GM19193 (cell line): ENCODE results near the gene CATSPER1.

ENCODE experiments used
- POLR2A ChIP-seq: IDR thresholded peaks from 4 replicates; pipeline ENCODE4 v1.6.1; 2011; ENCODE audit not compliant: insufficient read depth, insufficient read length; ENCODE audit errors: extremely low read depth

CATSPER1 gene

DNA sequence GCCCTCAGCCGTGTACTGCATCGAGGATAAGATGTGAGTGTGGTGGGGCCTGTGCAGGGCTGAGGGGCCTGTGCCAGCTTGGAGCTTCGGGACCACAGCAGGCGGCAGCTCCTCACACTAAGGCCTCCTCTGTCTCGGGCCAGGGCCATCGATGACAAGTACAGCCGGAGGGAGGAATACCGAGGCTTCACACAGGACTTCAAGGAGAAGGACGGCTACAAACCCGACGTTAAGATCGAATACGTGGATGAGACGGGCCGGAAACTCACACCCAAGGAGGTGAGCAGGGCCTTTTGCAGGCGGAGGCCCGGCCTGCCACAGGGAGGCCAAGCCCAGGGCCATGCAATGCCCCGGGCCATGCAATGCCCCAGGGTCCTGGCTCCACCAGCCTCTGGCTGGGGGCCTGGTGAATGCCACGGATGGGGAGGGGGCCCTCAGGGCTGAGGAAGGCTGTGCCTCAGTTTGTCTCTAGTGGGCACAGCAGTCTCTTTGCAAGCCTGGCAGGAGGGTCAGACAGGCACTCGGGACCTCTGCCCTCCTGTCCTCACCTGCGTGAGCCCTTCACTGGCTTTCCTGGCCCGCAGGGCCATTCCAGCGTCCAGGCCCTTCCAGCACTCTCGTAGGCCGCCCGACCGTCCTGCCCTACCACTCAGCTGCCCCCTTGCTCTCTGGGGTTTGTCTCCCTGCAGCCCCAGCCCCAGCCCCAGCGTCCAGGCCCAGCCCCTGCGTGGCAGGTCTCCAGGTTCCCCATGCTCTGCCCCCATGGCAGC is 48.5 kb downstream of the CATSPER1 start:
- no peak for TF ChIP-seq POLR2A

DNA sequence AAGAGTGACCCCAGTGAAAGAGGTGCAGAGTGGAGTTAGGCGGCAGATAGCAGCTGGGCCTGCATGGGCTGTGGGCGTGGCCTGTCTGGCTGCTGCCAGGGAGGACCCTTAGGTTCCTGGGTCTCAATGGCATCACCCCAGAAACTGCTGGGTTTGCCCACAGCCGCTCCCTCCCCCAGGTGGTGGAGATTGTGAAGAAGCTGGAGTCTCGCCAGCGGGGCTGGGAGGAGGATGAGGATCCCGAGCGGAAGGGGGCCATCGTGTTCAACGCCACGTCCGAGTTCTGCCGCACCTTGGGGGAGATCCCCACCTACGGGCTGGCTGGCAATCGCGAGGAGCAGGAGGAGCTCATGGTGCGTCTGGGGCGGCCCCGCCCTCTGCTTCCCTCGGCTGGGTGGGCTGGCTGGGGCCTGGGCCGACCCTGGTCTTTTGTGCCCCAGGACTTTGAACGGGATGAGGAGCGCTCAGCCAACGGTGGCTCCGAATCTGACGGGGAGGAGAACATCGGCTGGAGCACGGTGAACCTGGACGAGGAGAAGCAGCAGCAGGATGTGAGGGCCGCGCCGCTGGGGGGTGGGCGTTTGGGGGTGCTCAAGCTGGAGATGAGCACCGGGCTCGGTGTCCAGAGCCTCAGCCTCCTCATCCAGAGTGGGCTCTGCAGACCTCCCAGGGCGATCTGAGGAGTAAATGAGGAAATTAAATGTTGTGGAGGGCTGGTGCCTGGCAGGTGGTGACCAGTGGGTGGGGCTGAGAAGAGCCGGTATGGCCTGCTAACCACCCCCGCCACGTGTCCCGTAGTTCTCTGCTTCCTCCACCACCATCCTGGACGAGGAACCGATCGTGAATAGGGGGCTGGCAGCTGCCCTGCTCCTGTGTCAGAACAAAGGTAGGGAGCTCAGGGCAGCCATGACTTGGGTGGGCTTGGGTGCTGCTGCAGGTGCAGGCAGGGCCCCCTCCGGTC is 49.8 kb downstream of the CATSPER1 start:
- TF ChIP-seq POLR2A = no peak

DNA sequence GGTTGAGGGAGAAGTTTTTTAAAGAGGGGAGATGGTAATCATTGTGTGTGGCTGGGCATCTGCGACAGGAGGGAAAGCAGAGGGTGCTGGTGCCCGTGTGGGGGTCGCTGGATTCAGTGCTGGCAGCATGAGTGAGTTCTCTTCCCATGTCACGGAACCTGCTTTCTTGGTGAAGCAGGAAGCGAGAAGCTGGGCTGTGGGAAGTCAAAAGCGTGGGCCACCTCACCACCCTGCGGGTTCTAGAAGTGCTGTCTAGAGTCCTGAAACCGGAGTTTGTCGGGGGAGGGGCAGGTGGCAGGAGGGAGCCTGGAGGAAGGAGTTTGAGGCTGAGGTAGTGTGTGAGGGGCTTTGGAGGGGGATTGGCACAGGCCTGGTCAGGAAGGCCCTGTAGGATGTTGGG is 50.5 kb downstream of the CATSPER1 start:
- no peak for TF ChIP-seq POLR2A

DNA sequence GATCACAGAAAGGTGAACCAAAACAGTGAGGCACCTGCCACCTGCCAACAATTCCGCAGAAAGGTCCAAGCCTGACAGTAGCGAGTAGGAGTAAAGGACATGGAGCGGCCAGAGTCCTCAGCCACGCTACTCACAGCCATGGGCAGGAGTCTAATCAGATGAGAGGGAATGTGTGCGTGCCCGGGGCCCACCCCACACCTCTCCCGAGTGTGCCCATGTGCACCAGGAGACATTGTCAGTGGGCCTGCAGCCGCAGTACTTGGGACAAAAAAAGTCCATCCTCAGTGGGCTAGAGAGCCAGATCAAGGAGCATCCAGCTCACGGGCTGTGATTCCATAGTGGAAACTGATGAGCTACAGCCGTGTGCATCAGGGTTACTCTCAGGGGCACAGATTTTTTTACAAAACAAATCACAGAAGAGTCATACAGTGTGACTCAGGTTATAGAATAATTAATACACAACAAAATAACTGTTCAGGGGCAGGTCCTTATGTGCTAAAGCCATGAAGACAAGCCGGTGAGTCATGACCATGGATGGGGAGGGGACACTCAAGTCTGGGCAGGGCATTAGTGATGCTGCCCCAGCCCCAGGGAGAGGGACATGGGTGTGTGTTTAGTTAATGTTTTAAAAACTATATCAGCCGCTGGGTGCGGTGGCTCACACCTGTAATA is 52.7 kb downstream of the CATSPER1 start:
- TF ChIP-seq POLR2A = no peak

DNA sequence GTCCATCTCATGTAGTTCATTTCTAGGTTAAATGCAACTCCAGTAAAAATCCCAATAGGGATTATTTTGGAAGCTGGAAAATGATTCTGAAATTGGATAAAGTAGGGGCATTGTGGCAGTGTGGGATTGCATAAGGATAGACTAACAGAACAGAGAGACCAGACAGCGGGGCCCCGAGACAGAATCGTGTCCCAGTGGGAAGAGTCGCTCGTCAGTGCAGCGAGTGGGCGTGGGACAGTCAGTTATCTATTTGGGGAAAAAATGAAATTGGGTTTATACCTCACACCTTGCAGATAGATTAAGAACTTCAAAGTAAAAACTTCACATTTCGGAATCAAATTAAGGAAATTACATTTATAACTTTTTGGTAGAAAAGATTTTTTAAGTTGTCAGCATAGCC is 54.2 kb downstream of the CATSPER1 start:
- TF ChIP-seq POLR2A = no peak

DNA sequence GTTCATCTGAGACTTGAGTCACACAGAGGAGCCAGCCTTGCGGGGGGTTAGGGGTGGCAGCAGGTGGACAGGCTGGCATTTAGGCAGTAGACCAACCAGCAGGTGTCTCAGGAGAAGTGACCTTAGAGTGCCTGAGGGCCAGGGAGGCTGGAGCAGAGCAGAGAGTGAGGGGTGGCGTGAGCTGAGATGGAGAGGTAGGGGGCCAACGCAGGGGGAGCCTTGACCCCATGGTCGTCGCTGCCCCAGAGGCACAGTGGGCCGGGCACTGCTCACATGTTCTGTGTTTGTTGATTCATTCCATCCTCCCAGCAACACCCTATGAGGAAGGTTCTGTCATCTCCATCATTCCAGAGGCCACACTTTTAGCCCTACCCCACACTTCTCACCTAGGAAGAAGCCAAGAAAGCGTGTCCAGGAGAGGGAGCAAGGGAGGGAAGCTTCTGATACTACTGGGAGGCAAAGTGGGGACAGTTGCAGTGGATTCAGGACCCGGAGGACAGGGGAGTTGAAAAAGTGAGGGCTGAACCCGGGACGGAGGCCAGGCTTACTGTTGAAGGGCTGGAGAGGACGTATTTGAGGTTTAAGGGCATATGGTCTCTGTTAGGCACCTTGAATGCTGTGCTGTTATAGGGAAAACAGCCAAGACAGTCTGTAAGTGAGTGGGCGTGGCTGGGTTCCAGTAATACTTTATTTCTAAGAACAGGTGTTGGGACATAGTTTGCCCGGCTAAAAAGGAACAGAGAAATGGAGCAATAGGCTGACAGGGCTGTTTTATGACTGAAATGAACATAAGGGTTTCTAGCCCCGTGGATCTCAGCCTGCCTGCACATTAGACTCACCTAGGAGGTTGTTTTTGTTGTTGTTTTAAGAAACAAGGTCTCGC is 57.4 kb downstream of the CATSPER1 start:
- TF ChIP-seq POLR2A = no peak

DNA sequence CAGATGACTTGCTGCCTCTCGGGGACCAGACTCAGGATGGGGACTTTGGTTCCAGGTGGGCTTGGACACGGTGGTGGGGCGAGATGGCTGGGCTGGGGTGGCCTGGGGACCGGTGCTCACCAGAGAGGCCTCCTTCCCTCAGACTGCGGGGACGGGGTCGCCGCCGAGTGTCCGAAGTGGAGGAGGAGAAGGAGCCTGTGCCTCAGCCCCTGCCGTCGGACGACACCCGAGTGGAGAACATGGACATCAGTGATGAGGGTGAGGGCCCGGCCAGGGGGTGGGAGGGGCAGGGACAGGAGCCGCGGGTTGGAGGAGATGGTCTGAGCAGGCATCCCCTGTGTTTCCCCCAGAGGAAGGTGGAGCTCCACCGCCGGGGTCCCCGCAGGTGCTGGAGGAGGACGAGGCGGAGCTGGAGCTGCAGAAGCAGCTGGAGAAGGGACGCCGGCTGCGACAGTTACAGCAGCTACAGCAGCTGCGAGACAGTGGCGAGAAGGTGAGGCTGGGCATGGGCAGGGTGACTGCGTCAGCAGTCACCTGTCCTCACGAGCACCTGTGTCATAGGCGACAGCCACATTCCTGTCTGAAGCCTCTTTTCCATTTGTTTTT is 58.8 kb downstream of the CATSPER1 start:
- TF ChIP-seq POLR2A = no peak
